Endothelial cell of umbilical vein (primary cell): Measurements from ENCODE around the gene KRT6A. TPM values are rescaled to one million over a fixed set of nuclear protein-coding genes. Genes with fewer than 3 reads are reported as not detected.

Experiments used
- BruUV-seq: library from RNA; stranded (reverse); fragments of 400-500 nt; replicated peaks from 2 replicates; lab custom pipeline; 2021; lab: Mats Ljungman, UMichigan
- CTCF ChIA-PET: fragments of 300-600, 350-600 bp; sonication (Branson Sonifier 250); formaldehyde crosslinking; loops from one replicate; lab custom pipeline; 2021; ENCODE audit warnings: antibody characterized with exemption, inconsistent platforms; lab: Charles Lee
- POLR2A ChIA-PET: fragments of 300-600, 350-600 bp; sonication (Branson Sonifier 250); formaldehyde crosslinking; loops from one replicate; lab custom pipeline; 2021; ENCODE audit warnings: antibody characterized with exemption, inconsistent platforms; lab: Charles Lee
- DNase-seq: peaks from one replicate; pipeline ENCODE4 v3.0.0-alpha.2; 2011; ENCODE audit warnings: low read depth, low spot score
- FAIRE-seq: peaks from 2 replicates; lab custom pipeline; 2011; peaks lifted over from hg19 to GRCh38; lab: Jason Lieb, UNC
- H2AFZ ChIP-seq: 2 replicates; pipeline ENCODE4 v1.6.0; 2012; ENCODE audit warnings: low read depth, low read length, control low read depth, inconsistent platforms
- H3K27ac ChIP-seq: 2 replicates; pipeline ENCODE4 v1.5.1; 2011; ENCODE audit warnings: low read depth, mild to moderate bottlenecking, control low read depth, low read length, moderate library complexity; ENCODE audit not compliant: insufficient read depth
- H3K27me3 ChIP-seq, 2 experiments: 2 replicates each; pipeline versions ENCODE4 v1.6.0 to v1.6.1; 2011; ENCODE audit warnings: low read length in 2 of 2, mixed read lengths in 1 of 2; ENCODE audit not compliant: control insufficient read depth in 2 of 2, insufficient read depth in 2 of 2
- H3K36me3 ChIP-seq, 2 experiments: 2 replicates in 1 of 2; 3 replicates in 1 of 2; pipeline ENCODE4 v1.5.1; 2011; ENCODE audit warnings: low read length in 2 of 2, mild to moderate bottlenecking in 1 of 2, moderate library complexity in 1 of 2; ENCODE audit not compliant: control insufficient read depth in 2 of 2, insufficient read depth in 2 of 2; ENCODE audit errors: extremely low read depth in 1 of 2
- H3K4me1 ChIP-seq: 3 replicates; pipeline ENCODE4 v1.5.1; 2011; ENCODE audit warnings: mild to moderate bottlenecking, low read length; ENCODE audit not compliant: control insufficient read depth, insufficient read depth; ENCODE audit errors: extremely low read depth
- H3K4me2 ChIP-seq: 2 replicates; pipeline ENCODE4 v1.6.1; 2011; ENCODE audit warnings: low read length, control low read depth, mixed read lengths; ENCODE audit not compliant: insufficient read depth
- H3K4me3 ChIP-seq, 3 experiments: fragments of 200-600 bp in 1 of 3; sonication (generic), shearing (Covaris generic) in 1 of 3; replicated peaks in 1 of 3; 2 replicates each; pipeline ENCODE4 v1.5.1; 2011 to 2016; ENCODE audit warnings: control low read depth in 3 of 3, low read length in 3 of 3, mild to moderate bottlenecking in 2 of 3, inconsistent platforms in 1 of 3, low read depth in 1 of 3, moderate library complexity in 1 of 3; ENCODE audit not compliant: insufficient read depth in 1 of 3
- H3K79me2 ChIP-seq: 2 replicates; pipeline ENCODE4 v1.6.0; 2012; ENCODE audit warnings: low read length, inconsistent platforms; ENCODE audit not compliant: control insufficient read depth, insufficient read depth
- H3K9ac ChIP-seq: replicated peaks from 2 replicates; pipeline ENCODE3; 2011; ENCODE audit warnings: low read length, control low read depth; ENCODE audit not compliant: insufficient read depth; ENCODE audit errors: extremely low read depth
- H3K9me1 ChIP-seq: replicated peaks from 3 replicates; pipeline ENCODE4 v1.6.0; 2011; ENCODE audit warnings: mild to moderate bottlenecking, low read length; ENCODE audit not compliant: control insufficient read depth, insufficient read depth; ENCODE audit errors: extremely low read depth
- H3K9me3 ChIP-seq: replicated peaks from 2 replicates; pipeline ENCODE4 v1.5.1; 2012; ENCODE audit warnings: low read length, inconsistent platforms; ENCODE audit not compliant: control insufficient read depth, insufficient read depth
- H4K20me1 ChIP-seq: replicated peaks from 2 replicates; pipeline ENCODE3; 2011; ENCODE audit warnings: mild to moderate bottlenecking, low read length; ENCODE audit not compliant: control insufficient read depth, insufficient read depth; ENCODE audit errors: extremely low read depth
- CTCF ChIP-seq, 2 donors: IDR thresholded peaks; 1 replicate in 1 of 2; 2 replicates in 1 of 2; pipeline ENCODE4 v1.5.1; 2011; ENCODE audit warnings: low read length in 2 of 2, mild to moderate bottlenecking in 2 of 2, moderate library complexity in 2 of 2, control low read depth in 1 of 2, inconsistent platforms in 1 of 2, low read depth in 1 of 2; ENCODE audit not compliant: insufficient read depth in 1 of 2; ENCODE audit errors: extremely low read depth in 1 of 2
- EZH2 ChIP-seq: IDR thresholded peaks from 2 replicates; pipeline ENCODE4 v1.6.1; 2012; ENCODE audit warnings: borderline replicate concordance, low read depth, mild to moderate bottlenecking, moderate library complexity, low read length, inconsistent platforms; ENCODE audit not compliant: severe bottlenecking
- FOS ChIP-seq: IDR thresholded peaks from 2 replicates; pipeline ENCODE4 v1.6.1; 2011; ENCODE audit warnings: mild to moderate bottlenecking, low read length, moderate library complexity, borderline replicate concordance; ENCODE audit not compliant: insufficient read depth
- GATA2 ChIP-seq: IDR thresholded peaks from 2 replicates; pipeline ENCODE4 v1.7.0; 2011; ENCODE audit warnings: low read depth, mild to moderate bottlenecking, moderate library complexity, mixed read lengths, low read length; ENCODE audit not compliant: insufficient read length, insufficient read depth
- JUN ChIP-seq: IDR thresholded peaks from 2 replicates; pipeline ENCODE4 v1.6.1; 2011; ENCODE audit warnings: borderline replicate concordance, low read depth; ENCODE audit not compliant: insufficient read length, insufficient read depth
- MAX ChIP-seq: IDR thresholded peaks from 2 replicates; pipeline ENCODE4 v1.6.1; 2011; ENCODE audit not compliant: insufficient read depth, insufficient read length
- MYC ChIP-seq: IDR thresholded peaks from one replicate; pipeline ENCODE4 v1.6.1; 2011; ENCODE audit warnings: mild to moderate bottlenecking, low read depth, low read length
- POLR2A ChIP-seq: IDR thresholded peaks from 2 replicates; pipeline ENCODE4 v1.6.1; 2012; ENCODE audit warnings: low read depth, mild to moderate bottlenecking, control low read depth, low read length
- POLR2AphosphoS5 ChIP-seq: IDR thresholded peaks from 2 replicates; pipeline ENCODE4 v1.6.1; 2012; ENCODE audit warnings: low read depth, mild to moderate bottlenecking, control low read depth, low read length, moderate library complexity; ENCODE audit not compliant: insufficient read depth
- dilution Hi-C: fragments of 300-500 bp; cut with MboI; formaldehyde crosslinking; loops from one replicate; pipeline ENCODE4 v1.15.0; 2019; ENCODE audit warnings: low sequenced_read_pairs; ENCODE audit not compliant: extremely low pct_ligation_motif_present
- intact Hi-C: fragments of 100-400 bp; cut with micrococcal nuclease; formaldehyde crosslinking; loops from one replicate; pipeline ENCODE4 v1.10.0; 2022
- polyA plus RNA-seq, 4 experiments: library from polyadenylated mRNA; depleted of rRNA in 3 of 4; stranded (reverse) in 3 of 4; unstranded in 1 of 4; fragments of >200 nt; gene quantifications; 2 replicates each; pipeline versions ENCODE4 v1.2.1 to v1.2.3, GENCODE V29; 2011 to 2012; ENCODE audit warnings: missing spikeins in 1 of 4
- total RNA-seq: library from RNA; stranded (reverse); gene quantifications from 2 replicates; pipeline ENCODE4 v1.2.3, GENCODE V29; 2021

Gene KRT6A
- total and polyA plus RNA-seq, 2 donors (not counting 3 experiments of a cell fraction or from before 2014, with no cell fraction given): 0.64 TPM; not detected in 1

DNA sequence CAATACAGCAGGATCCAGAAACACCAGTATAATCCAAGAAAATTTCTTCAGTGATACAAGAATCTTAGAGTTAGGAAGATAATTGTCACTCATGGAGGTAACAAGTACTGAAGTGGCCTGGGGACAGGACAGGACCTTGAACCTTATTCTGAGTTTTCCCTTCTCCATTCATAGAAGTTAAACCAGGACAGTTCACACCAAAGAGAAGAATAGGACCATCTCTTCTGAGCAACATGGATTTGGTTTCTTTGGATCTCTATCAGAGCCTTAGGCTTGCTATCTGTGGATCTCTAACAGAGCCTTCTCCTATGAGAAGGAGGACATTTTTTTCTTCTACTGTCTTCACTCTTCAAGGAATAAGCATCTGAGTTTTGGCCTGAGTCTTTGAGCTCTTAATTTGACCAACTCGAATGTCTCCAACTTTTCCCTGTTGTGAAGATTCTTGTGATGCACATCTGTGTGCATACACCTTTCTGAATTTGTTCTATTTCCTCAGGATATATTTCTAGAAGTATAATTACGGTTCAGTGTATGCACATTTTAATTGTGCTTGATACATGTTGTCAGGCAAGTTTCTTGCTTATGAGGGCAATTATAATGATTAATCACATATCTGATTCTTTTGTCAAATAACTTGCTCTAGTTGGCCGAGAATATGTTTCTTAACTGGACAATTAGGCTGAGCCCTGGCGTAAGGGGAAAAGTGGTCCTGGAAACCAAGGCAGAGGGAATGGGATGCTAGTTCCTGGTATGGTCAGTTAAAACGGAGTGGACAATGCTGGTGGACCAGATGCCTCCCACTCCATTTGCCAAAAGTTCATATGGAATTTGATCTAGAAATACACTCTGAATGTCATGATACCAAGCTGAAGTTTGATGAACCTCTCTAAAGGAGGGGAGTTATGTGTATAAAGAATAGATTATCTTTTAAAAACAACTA lies 6.6 kb downstream of the KRT6A start:
- H3K27ac ChIP-seq: no peak overlapping the region
- DNase-seq: no peak
- peaks cover 0 to 7% of the 10 kb centered on the region in 2 experiments for H3K27me3 ChIP-seq
- intact Hi-C loops: no loop called here
- H2AFZ ChIP-seq: no peak overlapping the region
- dilution Hi-C loops: no loop called here
- ChIA-PET CTCF (no interaction called here), POLR2A (no interaction called here)
- no peak overlapping the region for H3K4me3 ChIP-seq
- no peaks in the 10 kb centered on the region for H3K9me1 ChIP-seq
- H4K20me1 ChIP-seq: no peaks in the 10 kb centered on the region
- no peak for FAIRE-seq
- no peaks in the 10 kb centered on the region for H3K9me3 ChIP-seq
- no peak overlapping the region for H3K4me2 ChIP-seq
- H3K9ac ChIP-seq: no peak overlapping the region
- TF ChIP-seq MYC: no peak
- BruUV-seq: no TSS peak
- H3K36me3 ChIP-seq: no peaks in the 10 kb centered on the region
- H3K4me1 ChIP-seq: no peaks in the 10 kb centered on the region
- H3K79me2 ChIP-seq: no peaks in the 10 kb centered on the region

DNA sequence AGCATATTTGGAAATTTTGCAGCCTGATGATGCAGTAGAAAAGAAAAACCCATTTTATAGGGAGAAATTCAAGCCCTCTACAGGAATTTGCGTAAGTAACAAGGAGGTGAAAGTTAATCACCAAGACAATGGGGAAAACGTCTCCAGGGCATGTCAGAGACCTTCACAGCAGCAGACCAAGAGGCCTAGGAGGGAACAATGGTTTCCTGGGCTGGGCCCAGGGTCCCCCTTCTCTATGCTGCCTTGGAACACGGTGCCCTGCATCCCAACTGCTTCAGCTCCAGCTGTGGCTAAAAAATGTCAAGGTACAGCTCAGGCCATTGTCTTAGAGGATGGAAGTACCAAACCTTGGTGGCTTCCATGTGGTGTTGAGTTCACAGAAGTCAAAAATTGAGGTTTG lies 13.0 kb downstream of the KRT6A start:
- BruUV-seq: no TSS peak
- dilution Hi-C loops: no loop called here
- H3K4me1 ChIP-seq: no peaks in the 10 kb centered on the region
- H3K9ac ChIP-seq: no peak overlapping the region
- H3K9me1 ChIP-seq: no peaks in the 10 kb centered on the region
- H3K27ac ChIP-seq: no peak overlapping the region
- no peak overlapping the region for H3K4me3 ChIP-seq
- CTCF ChIA-PET: no interaction called here
- FAIRE-seq (no peak), DNase-seq (no peak)
- H3K9me3 ChIP-seq: no peaks in the 10 kb centered on the region
- H3K27me3 ChIP-seq: peaks cover 2 to 5% of the 10 kb centered on the region in 2 experiments
- H2AFZ ChIP-seq: no peak overlapping the region
- H4K20me1 ChIP-seq: no peaks in the 10 kb centered on the region
- no peaks in the 10 kb centered on the region for H3K79me2 ChIP-seq
- no peak overlapping the region for H3K4me2 ChIP-seq
- intact Hi-C loops: no loop called here
- TF ChIP-seq GATA2 (no peak), CTCF (IDR thresholded peaks at IDR 0.05; ENCODE audit: extremely low read depth in 1 of 2, insufficient read depth in 1 of 2, low read depth in 1 of 2, low read length in 2 of 2) (no peak), JUN (no peak), POLR2AphosphoS5 (no peak), FOS (no peak), MYC (no peak), POLR2A (no peak), EZH2 (no peak), MAX (no peak)
- POLR2A ChIA-PET: no interaction called here
- no peaks in the 10 kb centered on the region for H3K36me3 ChIP-seq
